ENCODE measurements around the gene KRT82.
"Not testable (repeated sequence)": the region's sequence is repeated elsewhere in the genome, so short reads cannot be mapped to it uniquely, and the experiment has no call there.

KRT82 gene

GRCh38 chr12:52360663-52361271 is 45.4 kb downstream of the KRT82 start:
- DNase-seq (ENCODE audit: low read depth in 2 of 2) = no peak

DNA sequence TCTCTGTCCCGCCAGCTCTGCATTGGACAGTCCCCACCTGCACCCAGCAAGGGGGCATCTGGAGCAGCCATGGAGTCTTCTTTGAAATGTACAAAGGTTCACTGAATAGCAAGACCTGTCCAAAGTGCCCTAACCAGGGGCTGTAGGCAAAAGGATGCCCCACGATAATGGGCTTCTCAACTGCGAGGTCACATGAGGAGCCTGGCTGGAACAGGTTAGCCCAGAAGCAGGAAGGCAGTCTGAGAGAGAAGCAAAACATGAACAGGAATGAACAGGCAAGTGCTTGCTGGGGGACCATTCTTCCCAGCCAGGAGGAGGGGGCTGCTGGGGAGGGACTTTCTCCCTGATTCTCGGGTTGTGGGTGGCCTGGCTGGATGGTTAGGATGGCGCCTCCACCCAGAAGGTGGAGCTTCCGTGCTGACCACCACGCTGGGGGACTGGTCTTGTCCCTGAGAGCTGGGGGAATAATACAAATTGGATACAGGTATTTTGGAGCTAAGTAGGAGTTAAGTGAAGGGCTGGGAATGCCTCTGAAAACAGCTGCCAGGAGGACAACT is 46.0 kb downstream of the KRT82 start:
- no peak for DNase-seq (ENCODE audit: low read depth in 2 of 2)

DNA sequence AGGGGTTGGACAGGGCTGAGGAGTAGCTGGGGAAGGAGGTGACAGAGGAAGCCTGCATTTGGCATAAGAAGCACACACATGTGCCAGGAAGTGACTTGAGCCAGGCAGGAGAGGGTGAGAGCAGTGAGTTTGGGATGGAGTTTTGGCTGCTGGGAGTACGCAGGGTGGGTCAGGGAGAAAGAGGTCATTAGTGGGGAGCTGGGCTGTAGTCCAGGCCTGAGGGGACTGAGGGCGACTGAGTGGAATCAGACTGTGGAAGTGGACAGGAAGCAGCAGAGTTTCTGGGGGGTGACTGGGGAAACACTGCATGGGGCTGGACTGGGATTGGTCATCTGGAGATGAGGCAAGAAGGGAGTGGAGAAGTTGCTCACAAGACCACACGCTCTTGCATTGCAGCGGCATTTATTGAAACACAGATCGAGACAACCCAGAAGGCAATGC is 46.5 kb downstream of the KRT82 start:
- DNase-seq (ENCODE audit: low read depth in 2 of 2) = no peak

- DNase-seq (ENCODE audit: low read depth in 2 of 2) = no peak
Observed at GRCh38 chr12:52358575-52359350, 47.4 kb downstream of the KRT82 start.

- no peak for DNase-seq (ENCODE audit: low read depth in 2 of 2)
Observed at GRCh38 chr12:52356762-52357580, 49.2 kb downstream of the KRT82 start.

GRCh38 chr12:52356031-52356761 is 49.9 kb downstream of the KRT82 start:
- DNase-seq (ENCODE audit: low read depth in 2 of 2) = no peak

- no peak for DNase-seq (ENCODE audit: low read depth in 2 of 2)
Observed at GRCh38 chr12:52355176-52355575, 51.0 kb downstream of the KRT82 start.

DNA sequence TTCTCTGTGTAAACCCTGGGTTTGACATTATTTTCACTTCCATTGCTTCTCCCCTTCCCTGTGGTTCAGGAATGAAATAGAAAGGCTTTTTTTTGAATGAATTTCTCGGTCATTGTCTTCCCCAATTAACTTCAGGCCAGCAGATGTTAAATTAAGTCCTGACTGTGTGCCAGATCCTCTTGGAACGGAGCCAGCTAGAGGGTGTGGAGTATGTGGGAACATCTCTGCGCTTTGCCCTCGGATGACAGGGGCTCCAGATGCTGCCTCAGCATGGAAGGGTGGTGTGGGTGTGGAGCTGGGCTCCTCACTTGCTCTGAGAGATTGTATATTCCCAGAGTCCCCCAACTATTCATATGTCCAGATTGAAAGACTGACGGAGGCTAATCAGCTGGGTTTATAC is 51.9 kb downstream of the KRT82 start:
- no peak for DNase-seq (ENCODE audit: low read depth in 2 of 2)

DNA sequence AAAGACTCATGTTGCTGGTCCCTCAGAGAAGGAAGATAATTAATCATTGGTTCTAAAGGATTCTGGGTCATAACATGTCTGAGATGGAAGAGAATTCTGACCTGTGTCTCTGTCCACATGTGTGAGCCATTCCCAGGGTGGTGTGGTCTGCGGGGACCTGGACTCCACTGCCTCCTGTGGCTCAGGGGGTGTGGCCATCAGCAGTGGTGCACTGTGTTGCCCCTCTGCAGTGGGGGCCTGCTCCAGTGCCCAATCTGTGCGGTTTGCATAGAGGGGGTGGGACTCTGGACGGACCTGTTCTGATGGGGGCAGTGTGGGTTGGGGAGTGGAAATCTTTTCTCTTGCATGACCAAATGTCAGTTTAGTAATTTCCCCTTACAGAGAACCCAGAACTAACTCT is 52.4 kb downstream of the KRT82 start:
- DNase-seq (ENCODE audit: low read depth in 2 of 2) = no peak

GRCh38 chr12:52352951-52353350 is 53.2 kb downstream of the KRT82 start:
- DNase-seq (ENCODE audit: low read depth in 2 of 2) = no peak

GRCh38 chr12:52351196-52352059 is 54.7 kb downstream of the KRT82 start:
- DNase-seq (ENCODE audit: low read depth in 2 of 2) = no peak

DNA sequence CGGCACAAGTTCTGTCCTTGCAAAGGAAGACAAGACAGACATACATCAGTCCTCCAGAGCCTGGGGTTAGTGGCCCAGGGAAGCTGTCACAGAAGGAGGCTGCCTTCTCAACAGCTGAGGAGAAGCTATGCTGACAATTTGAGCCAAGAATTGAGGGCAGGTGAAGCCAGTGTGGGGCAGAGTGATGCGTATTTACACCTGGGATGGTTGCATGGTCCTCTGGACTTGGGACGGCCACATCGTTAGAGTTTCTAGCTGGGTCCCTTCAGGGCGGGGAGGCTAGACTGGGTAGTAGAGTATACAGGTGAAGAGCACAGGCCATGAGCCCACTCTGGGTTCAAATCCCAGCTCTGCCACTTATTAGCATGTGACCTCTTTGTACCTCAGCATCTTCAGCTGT is 55.3 kb downstream of the KRT82 start:
- DNase-seq (ENCODE audit: low read depth in 2 of 2) = no peak

DNA sequence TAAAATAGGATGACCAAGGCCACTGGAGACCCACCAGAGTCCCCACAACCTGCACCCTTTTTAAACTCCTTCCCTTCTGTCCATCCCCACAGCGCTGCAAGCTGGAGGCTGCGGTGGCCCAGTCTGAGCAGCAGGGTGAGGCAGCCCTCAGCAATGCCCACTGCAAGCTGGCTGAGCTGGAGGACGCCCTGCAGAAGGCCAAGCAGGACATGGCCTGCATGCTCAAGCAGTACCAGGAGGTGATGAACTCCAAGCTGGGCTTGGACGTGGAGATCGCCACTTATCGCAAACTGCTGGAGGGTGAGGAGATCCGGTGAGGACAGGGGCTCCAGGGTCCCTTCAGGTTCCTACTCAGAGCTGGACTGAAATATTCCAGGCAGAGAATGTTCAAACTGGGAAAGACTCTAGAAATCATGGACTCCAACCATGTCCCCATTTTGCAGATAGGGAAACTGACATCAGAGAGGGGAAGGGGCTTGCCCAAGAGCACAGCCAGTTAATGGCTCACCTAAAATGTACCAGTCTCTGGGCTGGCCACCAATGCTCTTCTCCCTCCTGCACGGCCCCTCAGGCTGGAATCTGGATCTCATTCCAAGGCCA is 56.0 kb downstream of the KRT82 start:
- no peak for DNase-seq (ENCODE audit: low read depth in 2 of 2)

GRCh38 chr12:52349196-52349595 is 56.9 kb downstream of the KRT82 start:
- no peak for DNase-seq (ENCODE audit: low read depth in 2 of 2)

DNA sequence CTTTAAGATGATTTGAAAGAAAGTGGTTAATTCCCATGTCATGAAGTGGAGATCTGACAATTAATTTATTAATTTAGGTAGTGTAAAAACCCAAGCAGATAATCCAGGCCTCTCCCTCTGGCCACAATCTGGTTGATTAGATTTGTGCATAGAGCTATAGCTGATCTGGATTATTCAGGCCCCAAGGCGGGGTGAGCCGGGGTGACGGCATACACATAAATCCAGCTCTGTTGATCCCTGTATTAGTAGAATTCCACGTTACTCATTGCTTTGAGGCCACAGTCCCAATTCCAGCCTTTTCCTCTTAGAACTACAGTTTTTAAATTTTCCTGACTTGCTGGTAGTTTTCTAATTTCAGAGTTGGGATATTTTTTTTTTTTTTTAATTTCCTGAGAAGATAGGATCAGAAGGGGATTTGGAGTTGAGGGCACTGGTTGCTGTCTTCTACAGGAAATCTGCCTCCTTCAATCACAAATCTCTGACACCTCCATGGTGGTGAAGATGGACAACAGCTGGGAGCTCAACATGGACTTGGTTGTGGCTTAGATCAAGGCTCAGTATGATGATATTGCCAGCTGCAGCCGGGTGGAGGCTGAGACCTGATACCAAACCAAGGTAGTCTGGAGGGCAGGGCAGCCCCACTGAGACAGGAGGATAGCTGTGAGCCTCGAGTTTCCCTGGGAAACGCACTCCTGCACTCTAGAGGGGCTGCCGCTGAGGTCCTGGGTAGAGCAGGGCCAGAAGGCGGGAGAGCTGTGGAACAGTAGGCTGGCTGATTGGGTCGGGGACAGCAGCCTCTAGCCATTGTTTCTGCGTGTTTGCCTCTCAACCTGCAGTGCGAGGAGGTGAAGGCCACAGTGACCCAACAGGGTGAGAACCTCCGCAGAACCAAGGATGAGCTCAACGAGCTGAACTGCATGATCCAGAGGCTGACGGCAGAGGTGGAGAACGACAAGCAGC is 58.3 kb downstream of the KRT82 start:
- DNase-seq (ENCODE audit: low read depth in 2 of 2) = no peak

DNA sequence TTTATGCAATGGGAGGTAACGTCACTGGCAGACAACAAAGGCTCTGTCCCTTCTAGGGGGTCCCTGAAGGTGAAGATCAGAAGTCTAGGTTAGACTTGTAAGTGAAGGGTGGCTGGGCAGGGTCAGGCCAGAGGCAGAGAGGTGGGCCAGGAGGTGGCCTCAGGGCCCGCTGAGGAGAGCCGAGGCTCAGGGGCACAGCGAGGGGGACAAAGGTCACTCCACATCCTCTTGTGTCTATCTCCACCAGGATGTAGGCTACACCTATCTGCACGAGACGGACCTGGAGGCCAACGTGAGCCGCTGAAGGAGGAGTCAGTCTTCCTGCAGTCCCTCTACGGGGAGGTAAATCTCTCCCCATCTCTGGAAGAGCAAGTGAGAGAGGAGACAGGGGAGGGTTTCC is 59.1 kb downstream of the KRT82 start:
- DNase-seq (ENCODE audit: low read depth in 2 of 2) = no peak

- DNase-seq (ENCODE audit: low read depth in 2 of 2) = no peak
Observed at GRCh38 chr12:52346593-52346992, 59.5 kb downstream of the KRT82 start.

DNA sequence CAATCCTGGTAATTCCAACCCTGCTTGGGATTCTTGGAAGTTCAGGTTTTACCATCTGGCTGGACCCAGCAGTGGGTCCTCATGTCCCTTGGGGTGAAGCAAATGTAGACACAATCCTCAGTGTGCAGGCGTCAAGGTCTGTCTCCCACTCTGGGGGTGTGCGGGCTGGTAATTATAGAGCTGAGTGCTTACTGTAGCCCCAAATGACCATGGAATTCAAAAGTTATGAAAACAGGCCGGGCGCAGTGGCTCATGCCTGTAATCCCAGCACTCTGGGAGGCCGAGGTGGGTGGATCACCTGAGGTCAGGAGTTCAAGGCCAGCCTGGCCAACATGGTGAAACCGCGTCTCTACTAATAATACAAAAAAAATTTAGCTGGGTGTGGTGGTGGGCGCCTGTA is 61.1 kb downstream of the KRT82 start:
- DNase-seq (ENCODE audit: low read depth in 2 of 2) = not testable (repeated sequence)

- DNase-seq (ENCODE audit: low read depth in 2 of 2) = no peak
Observed at GRCh38 chr12:52344111-52344510, 62.0 kb downstream of the KRT82 start.
